GM19025 (cell line): ENCODE results near the gene CNN2.
A peak's percentile ranks its signal among the peaks of the same experiment; 100 is the strongest.

Experiments
- ATAC-seq: cut with Tn5 transposase; IDR thresholded peaks from one replicate; pipeline ENCODE4 v1.9.1; 2021; ENCODE audit warnings: mild to moderate bottlenecking, low read depth, moderate library complexity; ENCODE audit not compliant: unreplicated experiment

CNN2 gene

DNA sequence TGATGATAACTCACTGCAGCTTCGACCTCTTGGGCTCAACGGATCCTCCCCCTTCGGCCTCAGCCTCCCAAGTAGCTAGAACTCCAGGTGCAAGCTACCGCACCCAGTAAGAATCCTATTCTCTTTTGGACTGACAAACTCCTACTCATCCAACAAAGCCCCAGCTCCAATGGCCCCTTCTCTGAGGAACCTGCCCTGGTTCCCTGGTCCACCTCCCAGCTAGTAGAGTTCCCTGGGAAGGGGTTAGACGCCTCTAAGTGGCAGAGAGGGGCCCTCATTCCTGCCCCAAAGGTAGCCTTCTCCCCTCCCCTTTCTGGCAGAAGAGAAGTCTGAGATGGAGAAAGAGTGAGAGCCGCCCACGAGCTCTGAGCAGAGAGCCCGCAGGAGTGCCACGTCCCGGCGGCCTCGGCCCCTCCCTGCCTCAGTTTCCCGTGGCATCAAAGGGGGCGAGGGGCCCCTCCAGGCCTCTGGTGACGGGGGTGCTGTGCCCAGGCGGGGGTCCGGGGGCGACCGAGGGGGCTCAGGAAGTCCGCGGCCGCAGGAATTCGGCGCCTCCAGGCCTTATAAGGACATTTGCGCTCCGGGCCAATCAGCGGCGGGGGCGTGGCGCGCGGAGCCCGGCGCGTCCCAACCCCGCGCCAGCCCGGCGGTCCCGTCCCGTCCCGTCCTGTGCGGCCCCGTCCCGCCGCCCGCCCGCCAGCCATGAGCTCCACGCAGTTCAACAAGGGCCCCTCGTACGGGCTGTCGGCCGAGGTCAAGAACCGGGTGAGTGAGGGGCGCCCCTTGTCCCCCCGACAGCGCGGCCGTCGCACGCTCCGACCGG is at the start of gene CNN2:
Gene CNN2 (plus strand): TSS at position 649 of the 823 bp plus-strand sequence. CDS start 54 bp downstream, at position 703.
- ATAC-seq: peak; percentile 60

DNA sequence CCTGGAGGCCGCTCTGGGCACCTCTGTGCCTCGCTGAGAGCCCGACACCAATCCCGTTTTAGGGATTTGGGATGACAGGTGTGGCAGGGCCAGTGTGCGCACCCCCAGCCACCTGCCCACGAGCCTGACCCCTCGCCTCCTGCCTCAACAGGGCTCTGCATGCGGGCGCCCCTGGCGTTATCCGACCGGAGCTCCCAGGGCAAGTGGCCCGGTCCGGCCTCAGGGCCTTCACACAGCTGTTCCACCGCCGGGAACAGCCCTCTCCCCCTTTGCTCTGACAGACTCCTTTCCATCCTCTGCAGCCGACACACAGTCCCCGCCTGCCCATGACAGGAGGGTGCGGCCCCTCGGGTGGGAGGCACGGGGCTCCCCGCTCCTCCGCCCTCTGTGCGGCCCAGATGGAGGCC is 49.3 kb upstream of the CNN2 start:
- ATAC-seq: no peak

DNA sequence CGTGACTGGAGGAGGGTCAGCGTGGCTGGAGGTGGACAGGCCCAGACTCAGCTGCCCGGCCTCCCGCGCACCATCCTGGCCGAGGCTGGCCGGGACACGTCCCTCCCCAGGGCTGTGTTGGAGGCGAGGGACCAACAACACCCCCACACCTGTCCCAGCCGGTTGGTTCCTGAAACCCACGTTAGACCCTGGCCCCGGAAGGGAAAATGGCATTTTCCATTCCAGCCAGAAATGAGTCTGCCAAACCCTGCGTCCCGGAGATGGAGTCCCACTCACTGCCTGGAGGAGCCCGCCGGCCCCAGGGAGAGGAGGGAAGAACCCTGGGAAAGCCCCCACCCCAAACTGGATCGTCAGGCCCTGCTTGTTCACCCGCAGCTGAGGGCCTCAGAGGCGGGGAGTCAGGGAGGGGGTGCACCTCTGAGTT is 47.1 kb upstream of the CNN2 start:
- ATAC-seq: no peak

DNA sequence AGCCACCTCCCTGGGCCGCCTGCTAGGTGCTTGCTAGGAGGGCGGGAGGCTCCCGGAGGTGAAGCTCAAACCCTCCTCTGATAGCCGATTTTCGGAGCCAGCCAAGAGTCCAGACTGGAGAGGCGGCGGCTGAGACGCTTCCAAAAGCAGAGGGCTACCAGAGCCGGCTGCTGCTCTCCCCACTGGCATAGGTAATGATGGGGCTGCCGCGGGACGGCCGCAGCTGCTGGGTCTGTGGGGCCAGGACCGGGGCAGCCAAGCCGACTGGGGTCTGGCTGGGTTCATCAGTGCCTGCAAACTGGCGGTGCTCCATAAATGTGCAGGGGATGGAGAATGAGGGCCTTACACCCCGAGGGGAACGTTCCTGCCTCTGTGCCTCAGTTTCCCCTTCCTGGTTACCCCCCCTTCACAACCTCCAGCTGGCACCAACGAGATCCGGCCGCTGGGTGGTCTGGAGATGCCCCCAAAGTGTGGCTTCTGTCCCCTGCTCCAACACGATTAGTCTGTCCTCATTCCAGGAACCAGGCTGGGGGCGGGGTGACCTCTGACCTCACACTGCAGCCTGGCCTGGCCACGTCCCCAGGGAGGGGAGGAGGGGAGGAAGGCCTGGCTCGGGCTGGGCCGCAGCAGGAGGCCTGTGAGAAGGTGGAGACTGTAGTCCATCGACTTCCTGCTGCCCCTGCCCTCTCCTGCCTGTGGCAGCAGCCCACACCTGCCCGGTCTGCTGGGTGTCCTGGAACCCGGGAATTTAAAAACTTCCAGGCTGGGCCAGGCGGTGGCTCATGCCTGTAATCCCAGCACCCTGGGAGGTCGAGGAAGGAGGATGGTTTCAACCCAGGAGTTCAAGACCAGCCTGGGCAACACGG is 46.0 kb upstream of the CNN2 start:
- ATAC-seq: no peak

DNA sequence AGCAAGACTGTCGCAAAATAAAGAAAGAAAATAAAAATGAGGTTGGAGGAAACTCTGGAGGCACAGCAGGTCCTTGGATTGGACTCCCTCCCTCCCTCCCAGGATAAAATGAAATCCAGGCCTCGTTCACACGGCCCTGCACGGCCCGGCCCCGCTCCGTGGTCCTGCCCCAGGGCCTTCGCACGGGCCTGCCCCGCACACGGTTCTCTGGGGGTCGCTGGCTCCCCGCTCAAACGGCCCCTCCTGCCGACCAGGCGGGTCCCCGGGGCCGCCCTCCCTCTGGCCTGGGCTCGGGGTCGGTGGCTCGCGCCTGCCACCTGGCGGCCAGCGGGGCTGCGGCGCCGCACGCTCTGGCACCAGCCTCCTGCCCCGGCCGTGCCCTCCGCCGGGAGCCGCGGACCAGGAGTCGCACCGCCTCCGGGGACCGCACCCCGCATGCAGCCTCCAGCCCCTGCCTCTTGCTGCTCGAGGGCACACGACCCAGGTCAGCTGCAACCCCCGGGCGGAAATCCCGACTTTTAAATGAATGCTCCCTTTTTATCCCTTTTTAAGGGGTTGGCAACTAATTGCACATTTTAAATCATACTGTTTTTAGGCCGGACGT is 43.7 kb upstream of the CNN2 start:
- ATAC-seq: no peak

DNA sequence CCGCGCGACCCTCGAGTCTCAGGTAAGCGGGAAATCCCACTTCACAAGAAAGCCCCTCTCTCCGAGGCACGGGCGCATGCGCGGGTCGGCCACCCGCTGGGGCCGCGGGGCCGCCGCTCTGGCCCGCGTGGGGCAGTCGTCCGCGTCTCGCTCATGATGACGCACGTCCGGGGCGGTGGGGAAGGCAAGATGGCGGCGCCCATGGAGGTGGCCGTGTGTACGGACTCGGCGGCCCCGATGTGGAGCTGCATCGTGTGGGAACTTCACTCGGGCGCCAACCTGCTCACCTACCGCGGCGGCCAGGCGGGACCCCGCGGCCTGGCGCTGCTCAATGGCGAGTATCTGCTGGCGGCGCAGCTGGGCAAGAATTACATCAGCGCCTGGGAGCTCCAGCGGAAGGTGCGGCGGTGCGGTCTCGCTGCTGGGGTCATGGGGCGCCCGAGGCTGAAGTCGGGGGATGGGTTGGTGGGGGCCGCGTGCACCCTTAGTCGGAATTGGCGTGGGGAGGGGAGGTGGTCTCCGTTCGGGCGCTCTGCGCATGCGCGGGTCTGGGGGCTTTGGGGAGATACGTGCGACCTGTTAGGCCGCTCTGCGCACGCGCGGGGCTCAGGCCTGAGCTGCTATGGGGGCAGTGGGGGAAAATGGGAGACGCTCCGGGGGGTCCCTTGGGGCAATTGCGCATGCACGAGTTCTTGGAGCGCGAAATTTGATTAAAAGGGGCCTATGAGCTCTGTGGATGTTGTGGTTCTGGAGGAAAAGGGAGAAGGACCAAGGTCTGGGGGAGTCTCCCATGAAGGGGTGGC is 42.0 kb upstream of the CNN2 start, which contains the start of gene WDR18:
Gene WDR18 (plus strand): TSS at position 181 of the 803 bp plus-strand sequence. CDS start 9 bp downstream, at position 190.
- ATAC-seq: peak; percentile 79

DNA sequence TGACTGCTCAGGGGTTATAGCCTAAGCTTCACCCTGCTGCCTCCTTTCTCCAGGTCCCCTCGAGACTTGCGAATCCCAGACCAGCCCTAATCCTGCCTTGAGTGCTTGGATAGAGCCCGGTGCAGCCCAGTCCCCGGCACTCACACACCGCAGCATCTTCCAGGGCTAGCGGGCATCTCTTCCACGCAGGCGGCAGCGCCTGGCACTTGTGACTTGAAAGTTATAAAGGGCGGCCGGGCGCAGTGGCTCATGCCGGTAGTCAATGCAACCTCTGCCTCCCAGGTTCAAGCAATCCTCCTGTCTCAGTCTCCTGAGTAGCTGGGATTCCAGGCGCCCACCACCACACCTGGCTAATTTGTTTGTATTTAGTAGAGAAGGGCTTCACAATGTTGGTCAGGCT is 40.3 kb upstream of the CNN2 start:
- no peak for ATAC-seq

DNA sequence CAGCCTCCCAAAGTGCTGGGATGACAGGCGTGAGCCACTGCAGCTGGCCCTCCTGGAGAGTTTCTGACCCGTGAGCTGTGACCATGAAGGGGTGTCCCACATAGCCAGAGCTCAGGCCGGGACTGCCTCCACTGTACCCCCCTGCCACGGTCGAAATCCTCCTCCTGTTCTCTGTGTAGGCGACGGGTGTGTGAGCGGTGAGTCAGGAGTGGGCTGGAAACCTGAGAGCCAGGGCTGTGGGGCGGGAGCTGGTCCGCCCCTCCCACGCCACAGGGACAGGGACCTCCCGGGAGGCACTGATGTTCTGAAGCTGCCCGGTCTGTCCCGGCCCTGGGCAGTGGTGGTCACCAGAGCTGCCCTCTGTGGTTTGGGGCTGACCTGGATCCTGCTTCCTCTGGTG is 38.3 kb upstream of the CNN2 start:
- no peak for ATAC-seq

DNA sequence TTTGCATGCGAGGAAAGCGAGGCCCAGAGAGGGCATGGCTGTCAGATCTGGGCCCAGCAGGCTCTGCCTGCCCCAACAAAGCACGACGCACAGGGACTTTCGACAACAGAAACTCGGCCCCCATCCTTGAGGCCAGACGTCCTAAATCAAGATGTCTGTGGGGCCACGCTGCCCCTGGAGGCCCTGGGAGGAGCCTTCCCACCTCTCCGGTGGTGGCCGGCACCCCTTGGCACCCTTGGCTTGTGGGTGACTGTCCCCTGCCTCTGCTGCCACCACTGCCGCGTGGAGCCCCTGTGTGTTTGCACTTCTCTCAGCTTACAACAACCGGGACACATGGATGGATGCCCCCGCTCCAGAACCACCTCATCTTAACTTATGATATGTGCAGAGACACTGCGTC is 37.9 kb upstream of the CNN2 start:
- ATAC-seq: no peak

DNA sequence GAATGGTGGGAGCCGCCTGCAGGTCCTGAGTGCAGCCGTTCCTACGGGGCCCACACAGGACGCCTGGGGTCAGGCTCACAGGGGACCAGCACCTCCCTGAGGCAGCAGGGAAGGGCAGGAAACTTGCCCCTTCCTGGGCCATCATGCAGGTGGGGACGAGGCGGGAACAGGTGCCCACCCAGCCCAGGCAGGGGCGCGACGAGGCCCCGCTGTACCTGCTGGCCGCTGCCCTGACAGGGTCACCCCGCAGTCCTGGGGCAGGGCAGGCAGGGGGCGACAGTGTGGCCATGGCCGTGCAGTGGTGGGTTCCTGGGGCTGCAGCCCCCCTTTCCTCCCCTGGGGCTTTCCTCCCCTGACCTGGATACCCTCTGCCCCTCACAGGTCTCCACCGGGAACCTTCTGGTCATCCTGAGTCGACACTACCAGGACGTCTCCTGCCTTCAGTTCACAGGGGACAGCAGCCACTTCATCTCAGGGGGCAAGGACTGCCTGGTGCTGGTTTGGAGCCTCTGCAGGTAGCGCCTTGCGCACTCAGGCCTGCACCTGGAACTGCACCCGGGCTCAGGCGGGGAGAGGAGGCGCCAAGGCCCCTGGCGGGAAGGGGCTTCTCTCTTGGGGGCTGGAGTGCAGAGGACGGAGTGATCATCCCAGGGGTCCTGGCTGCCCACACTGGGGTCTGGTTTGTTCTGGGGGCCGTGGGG is 36.9 kb upstream of the CNN2 start:
- no peak for ATAC-seq

DNA sequence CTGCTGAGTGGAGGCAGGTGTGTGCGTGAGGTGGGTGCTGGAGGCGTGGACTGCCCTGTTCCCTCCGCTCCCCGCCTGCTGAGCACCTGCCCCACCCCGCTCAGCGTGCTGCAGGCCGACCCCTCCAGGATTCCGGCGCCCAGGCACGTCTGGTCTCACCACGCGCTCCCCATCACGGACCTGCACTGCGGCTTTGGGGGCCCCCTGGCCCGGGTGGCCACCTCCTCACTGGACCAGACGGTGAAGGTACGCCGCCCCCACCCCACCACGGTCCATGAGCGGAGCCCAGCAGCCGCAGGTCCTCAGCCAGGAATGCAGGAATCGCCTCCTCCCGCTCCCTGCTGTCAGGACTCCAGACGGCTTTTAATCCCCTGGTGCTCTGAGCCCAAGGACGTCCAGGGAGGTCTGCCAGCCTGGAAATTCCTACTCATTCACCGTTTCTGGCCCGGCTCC is 36.3 kb upstream of the CNN2 start:
- ATAC-seq: no peak

DNA sequence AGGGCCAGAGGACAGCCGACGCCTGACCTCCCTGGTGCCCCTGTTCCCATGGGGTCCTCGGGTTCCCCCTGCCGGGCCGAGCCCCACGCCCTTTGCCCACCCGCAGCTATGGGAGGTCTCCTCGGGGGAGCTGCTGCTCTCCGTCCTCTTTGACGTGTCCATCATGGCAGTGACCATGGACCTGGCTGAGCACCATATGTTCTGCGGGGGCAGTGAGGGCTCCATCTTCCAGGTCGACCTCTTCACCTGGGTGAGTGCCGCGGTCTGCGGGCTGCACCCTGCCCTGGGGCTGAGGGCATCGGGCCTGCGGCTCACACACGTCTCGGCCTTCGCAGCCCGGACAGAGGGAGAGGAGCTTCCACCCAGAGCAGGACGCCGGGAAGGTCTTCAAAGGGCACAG is 35.7 kb upstream of the CNN2 start:
- ATAC-seq: no peak

DNA sequence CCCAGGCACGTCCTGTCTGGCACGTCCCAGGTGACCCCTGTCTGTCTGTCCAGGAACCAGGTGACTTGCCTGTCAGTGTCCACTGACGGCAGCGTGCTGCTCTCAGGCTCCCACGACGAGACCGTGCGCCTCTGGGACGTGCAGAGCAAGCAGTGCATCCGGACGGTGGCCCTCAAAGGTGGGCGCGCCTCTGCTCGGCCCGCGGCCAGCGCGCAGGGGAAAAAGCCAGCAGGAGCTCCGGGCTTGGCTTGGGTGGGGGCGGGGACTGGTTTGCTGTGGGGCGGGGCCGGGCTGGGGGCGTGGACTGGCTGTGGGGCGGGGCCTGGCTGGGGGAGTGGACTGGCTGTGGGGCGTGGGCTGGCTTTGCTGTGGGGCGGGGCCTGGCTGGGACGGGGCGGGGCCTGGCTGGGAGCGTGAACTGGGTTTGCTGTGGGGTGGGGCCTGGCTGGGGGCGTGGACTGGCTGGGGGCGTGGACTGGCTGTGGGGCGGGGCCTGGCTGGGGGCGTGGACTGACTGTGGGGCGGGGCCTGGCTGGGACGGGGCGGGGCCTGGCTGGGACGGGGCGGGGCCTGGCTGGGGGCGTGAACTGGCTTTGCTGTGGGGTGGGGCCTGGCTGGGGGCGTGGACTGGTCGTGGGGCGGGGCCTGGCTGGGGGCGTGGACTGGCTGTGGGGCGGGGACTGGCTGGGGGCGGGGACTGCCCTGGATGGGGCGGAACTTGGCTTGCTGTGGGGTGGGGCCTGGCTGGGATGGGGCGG is 35.1 kb upstream of the CNN2 start:
- ATAC-seq: no peak

DNA sequence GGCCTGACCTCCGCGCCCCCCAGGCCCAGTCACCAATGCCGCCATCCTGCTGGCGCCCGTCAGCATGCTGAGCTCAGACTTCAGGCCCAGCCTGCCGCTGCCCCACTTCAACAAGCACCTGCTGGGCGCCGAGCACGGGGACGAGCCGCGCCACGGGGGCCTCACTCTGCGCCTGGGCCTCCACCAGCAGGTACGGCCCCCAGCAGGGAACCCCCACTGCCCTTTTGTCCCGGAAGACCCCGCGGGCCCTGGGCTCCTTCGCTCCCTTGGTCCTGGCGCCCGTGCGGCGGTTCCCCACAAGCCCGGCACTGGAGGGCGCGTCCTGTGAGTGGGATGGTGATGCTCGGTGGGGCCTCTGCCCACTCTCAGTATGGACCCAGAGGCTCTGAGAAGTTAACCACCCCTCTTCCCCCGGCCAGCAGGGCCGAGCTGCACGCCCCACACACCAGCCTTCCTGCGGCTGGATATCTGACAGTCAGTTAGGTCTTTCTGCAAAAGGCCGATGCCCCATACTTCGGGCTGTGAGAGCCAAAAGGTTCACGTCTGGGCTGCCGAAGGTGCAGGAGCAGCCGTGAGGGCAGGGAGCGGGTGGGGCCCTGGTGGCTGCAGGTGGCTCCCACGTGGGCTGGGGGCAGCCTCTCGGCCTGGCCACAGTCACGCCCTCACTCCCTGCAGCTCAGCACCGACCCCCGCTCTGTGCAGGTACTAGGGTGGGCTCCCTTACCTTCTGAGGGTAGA is 34.3 kb upstream of the CNN2 start:
- no peak for ATAC-seq

DNA sequence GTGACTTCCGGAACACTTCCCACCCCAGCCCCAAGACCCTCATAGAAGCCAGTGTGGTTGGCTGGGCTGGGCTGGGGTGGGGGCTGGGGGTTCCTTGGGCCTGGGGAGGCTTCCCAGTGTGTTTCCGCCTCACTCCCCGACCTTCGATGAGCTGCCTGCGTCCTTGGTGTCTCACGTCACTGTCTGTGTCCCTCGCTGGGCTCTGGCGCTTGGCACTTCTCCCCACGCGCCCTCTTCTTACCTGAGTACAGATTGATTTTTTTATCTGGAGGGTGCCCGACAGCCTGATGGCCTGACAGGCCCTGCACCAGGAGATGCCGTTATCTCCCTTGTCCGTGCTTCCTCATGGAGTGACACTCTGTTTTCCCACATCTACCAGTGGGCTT is 33.7 kb upstream of the CNN2 start:
- ATAC-seq: no peak

DNA sequence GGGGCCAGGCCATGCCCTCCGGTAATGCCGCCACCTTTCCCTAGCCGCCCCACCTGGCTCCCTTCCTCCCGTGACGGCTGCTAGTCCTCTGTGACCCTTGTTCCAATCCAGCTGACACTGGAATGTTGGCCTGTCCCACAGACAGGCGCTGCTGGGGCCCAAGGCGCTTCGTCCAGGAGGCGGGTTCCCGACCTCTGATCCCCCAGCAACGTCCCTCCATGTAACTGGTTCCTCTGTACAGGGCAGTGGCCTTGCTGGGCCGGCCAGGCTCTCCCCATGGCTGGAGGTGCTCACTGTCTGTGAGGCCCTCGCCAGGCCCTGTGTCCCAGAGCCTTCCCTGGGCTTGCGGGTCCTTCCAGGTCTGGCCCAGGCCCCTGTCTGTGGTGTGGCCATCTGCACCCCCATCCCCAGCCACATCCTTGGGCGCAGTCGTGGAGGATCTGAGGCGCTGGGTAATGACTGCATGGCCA is 33.0 kb upstream of the CNN2 start:
- ATAC-seq: no peak

DNA sequence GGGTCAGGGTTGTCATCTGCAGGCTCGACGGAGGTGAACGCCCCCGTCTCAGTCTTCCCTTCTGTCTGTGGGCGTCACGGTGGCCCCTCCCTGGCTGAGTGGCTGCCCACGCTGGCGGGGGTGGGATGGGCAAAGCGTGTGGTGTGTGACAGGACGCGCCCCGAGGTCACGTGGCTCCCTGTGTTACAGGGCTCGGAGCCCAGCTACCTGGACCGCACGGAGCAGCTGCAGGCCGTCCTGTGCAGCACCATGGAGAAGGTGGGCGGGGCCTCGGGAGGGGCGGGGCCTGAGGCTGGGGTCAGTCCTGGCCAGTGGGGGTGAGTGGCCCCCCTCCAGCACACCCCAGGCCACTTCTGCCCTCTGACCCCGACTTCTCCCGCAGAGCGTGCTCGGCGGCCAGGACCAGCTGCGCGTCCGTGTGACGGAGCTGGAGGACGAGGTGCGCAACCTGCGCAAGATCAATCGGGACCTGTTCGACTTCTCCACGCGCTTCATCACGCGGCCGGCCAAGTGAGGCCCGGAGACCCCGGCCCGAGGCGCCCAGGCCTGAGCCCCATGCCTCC is 32.5 kb upstream of the CNN2 start:
- ATAC-seq: no peak

DNA sequence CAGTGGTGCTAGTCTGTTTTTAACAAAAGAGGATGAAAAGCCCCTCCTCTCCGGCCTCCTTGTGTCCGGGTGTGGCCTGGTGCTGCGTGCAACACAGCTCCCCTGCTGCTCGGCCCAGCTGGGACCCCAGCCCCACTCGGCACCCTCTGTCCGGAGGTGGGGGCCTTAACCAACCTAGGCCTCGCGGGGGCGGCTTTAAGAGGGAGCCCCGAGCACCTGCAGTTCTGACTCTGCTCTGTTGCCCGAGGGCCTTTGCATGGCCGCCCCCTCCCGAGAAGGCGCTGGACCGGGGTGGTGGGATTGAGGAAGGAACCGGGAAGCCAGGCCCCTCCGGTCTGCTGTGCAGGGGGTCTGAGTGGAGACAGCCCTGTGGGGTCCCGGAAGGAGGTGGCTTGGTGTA is 31.9 kb upstream of the CNN2 start:
- no peak for ATAC-seq
